ENCODE data around the gene PLCD3. TPM values are rescaled to one million over a fixed set of nuclear protein-coding genes. Genes with fewer than 3 reads are reported as not detected.
A peak's percentile ranks its signal among the peaks of the same experiment; 100 is the strongest.

Gene PLCD3
- total and polyA plus RNA-seq, 8 donors, result 12.5 to 49.1 (median 16.9) TPM

DNA sequence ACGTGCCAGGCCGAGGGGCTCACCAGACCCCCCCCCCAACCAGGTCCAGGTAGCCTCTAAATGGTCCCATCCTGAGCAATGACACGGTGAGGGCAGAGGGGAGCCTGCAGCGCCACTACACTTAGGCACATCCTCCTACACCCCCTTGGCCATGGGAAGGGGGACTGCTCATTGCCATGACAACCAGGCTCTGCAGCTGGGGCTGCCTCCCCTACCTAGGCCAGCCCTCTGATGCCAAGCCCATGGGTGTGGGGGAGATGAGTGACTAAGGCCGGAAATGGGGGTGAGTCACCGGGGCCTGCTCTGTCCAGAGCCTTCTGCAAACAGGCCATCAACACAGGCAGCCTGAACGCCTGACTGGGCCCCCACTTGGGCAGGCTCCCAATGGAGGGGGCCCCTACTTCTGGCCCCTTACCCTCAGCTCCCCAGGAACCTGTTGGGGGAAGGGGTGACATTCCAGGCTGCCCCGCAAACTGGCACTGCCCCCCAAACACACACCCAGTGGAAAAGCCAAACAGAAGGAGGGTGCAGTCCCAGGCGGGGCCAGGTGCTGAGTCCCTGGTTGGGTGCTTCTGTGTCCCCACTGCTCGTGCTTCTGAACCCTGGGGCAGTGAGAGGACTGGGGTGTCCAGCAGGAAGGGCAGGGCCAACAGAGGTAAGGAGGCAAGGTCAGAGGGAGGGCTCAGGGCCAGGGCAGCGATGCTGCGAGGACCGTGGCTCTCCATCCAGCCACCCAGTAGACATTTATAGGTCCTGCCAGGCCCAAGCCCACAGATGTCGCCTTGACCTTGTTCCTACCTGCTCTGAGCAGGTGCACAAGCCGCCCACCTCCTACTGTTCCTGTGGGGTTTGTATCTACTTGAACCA lies 8.2 kb downstream of the PLCD3 start:
- DNase-seq (peak in 2 of 4 donors; percentile 62 to 86), ATAC-seq (peak; percentile 75)
- H3K4me1 ChIP-seq, result peaks cover 24 to 60% of the 10 kb centered on the region in 2 donors
- intact Hi-C loops (cut with DNase I), result loop anchor here in 1 of 2 donors (10.0 kb wide), 1 partner anchor 209 kb away; the partner anchor contains the start of gene GFAP
- TF ChIP-seq, protein P1, sequence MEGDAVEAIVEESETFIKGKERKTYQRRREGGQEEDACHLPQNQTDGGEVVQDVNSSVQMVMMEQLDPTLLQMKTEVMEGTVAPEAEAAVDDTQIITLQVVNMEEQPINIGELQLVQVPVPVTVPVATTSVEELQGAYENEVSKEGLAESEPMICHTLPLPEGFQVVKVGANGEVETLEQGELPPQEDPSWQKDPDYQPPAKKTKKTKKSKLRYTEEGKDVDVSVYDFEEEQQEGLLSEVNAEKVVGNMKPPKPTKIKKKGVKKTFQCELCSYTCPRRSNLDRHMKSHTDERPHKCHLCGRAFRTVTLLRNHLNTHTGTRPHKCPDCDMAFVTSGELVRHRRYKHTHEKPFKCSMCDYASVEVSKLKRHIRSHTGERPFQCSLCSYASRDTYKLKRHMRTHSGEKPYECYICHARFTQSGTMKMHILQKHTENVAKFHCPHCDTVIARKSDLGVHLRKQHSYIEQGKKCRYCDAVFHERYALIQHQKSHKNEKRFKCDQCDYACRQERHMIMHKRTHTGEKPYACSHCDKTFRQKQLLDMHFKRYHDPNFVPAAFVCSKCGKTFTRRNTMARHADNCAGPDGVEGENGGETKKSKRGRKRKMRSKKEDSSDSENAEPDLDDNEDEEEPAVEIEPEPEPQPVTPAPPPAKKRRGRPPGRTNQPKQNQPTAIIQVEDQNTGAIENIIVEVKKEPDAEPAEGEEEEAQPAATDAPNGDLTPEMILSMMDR (IDR thresholded peaks at IDR 0.05), result no peak
- H3K4me3 ChIP-seq, result no peak overlapping the region
- H3K9me3 ChIP-seq, result no peaks in the 10 kb centered on the region
- H3K27me3 ChIP-seq, result peaks cover 0 to 13% of the 10 kb centered on the region in 2 donors
- H3K27ac ChIP-seq, result peak overlapping the region in 1 of 2 donors; percentile 76
- peaks cover 0 to 15% of the 10 kb centered on the region in 2 donors for H3K36me3 ChIP-seq

DNA sequence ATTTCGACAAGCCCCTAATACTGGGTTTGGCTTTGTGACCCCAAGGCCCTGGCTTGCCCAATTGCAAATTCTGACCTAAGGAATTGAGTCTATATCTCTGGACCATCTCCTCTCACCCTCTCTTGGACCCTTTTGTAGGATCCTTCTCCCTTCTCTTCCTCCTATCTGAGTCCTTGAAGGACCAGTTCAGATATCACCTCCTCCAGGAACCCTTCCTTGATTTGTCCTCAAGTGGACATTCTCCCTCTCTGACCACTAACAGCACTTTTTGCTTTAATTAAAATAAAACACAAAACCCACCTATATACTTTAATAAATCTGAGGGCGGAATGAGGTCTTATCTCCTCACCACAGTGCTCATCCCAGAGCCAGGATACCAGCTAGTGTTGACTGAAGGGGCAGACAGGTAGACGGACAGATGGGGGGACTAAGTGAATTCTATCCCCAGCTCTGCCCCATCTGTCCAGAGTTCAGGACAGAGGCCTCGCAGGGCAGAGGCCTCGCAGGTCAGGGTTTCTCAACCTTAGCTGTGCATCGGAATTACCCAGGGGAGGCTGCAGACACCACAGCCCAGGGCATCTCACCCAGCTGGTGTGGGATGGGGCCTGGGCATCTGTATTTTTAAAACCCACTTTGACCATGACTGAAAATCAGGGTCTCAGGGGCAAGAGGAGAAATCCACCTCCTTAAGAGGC lies 9.1 kb downstream of the PLCD3 start:
- intact Hi-C loops (cut with DNase I), result loop anchor here in 1 of 2 donors (10.0 kb wide), 1 partner anchor 208 kb away; the partner anchor contains the start of gene GFAP
- peaks cover 17 to 50% of the 10 kb centered on the region in 2 donors for H3K4me1 ChIP-seq
- TF ChIP-seq, protein P1 (IDR thresholded peaks at IDR 0.05), result no peak
- H3K27ac ChIP-seq, result peak overlapping the region in 1 of 2 donors; percentile 76
- H3K9me3 ChIP-seq, result no peaks in the 10 kb centered on the region
- DNase-seq (no peak), ATAC-seq (no peak)
- H3K4me3 ChIP-seq, result no peak overlapping the region
- H3K36me3 ChIP-seq, result peaks cover 0 to 25% of the 10 kb centered on the region in 2 donors
- peaks cover 0 to 13% of the 10 kb centered on the region in 2 donors for H3K27me3 ChIP-seq

DNA sequence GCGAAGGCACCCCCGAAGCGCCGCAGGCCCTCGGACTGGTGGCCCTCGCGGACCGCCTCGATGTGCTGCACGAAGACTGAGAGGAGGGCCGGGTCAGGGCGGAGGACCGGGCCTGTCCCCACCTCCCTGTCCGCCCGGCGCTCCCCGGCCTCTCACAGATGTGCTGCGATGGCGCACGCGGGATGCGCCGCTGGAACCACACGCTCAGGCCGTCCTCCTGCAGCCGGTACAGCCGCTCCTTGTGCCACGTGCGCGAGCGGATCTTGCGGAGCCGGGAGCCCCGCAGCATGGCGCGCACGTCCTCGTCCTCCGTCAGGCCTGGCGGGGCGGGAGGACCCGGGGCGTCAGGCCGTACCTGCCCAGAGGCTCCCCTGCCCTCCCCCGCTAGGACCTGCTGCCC lies 11.3 kb downstream of the PLCD3 start:
- TF ChIP-seq, protein P1 (IDR thresholded peaks at IDR 0.05), result no peak
- ATAC-seq (no peak), DNase-seq (no peak)
- Histone ChIP-seq H3K4me3 (no peak overlapping the region), H3K27me3 (peaks cover 0 to 13% of the 10 kb centered on the region in 2 donors), H3K4me1 (peaks cover 9 to 31% of the 10 kb centered on the region in 2 donors), H3K36me3 (peaks cover 0 to 29% of the 10 kb centered on the region in 2 donors), H3K27ac (no peak overlapping the region), H3K9me3 (no peaks in the 10 kb centered on the region)
- intact Hi-C loops (cut with DNase I), result loop anchor here in 1 of 2 donors (10.0 kb wide), 1 partner anchor 206 kb away; the partner anchor contains the start of gene GFAP

DNA sequence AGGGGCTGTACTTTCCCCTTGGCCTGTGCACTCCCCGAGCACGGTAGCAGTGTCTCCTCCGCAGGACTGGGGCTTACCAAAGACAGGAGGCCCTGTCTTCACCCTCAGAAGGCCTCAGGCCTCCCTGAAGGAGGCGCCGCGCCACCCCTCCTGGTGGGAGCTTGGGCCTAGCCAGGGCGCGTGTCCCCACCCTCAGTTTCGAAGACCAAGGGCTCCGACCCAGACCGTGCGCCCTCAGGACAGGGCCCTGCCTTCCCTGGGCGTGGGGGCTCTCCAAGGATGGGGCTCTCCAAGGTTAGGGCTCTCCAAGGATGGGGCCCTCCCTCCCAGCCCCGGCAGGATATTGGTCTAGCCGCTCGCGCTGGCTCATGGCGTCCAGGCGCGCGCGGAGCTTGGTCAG lies 11.8 kb downstream of the PLCD3 start:
- peaks cover 9 to 31% of the 10 kb centered on the region in 2 donors for H3K4me1 ChIP-seq
- no peak overlapping the region for H3K4me3 ChIP-seq
- DNase-seq (no peak), ATAC-seq (no peak)
- intact Hi-C loops (cut with DNase I), result loop anchor here in 1 of 2 donors (10.0 kb wide), 1 partner anchor 206 kb away; the partner anchor contains the start of gene GFAP
- H3K27ac ChIP-seq, result no peak overlapping the region
- peaks cover 0 to 29% of the 10 kb centered on the region in 2 donors for H3K36me3 ChIP-seq
- no peaks in the 10 kb centered on the region for H3K9me3 ChIP-seq
- H3K27me3 ChIP-seq, result peaks cover 0 to 13% of the 10 kb centered on the region in 2 donors
- TF ChIP-seq, protein P1 (IDR thresholded peaks at IDR 0.05), result no peak
